HG02588 (cell line): ENCODE results near the gene ADH1A.
"Not testable (repeated sequence)": the region's sequence is repeated elsewhere in the genome, so short reads cannot be mapped to it uniquely, and the experiment has no call there.

ENCODE experiments used
- ATAC-seq: cut with Tn5 transposase; IDR thresholded peaks from one replicate; pipeline ENCODE4 v1.9.1; 2021; ENCODE audit warnings: mild to moderate bottlenecking, moderate library complexity; ENCODE audit not compliant: unreplicated experiment

Gene ADH1A

DNA sequence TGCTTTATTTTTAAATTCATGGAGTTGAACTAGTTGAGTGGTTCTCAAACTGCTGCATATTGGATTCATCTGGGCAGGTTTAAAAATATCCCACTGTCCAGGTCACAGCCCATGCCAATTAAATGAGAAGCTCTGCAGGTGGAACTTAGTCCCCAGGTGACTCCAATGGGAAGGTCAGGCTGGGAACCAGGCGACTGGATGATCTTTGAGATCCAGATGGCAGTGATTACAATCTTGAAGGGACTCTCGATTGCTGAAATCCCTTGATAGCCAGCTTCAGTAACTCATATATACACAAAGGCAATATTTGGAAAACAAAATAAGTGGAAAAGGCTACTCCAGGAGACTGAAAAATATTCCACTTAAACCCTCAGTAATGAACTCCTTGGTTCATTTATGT, 8.1 kb downstream of the ADH1A start:
- ATAC-seq = no peak

DNA sequence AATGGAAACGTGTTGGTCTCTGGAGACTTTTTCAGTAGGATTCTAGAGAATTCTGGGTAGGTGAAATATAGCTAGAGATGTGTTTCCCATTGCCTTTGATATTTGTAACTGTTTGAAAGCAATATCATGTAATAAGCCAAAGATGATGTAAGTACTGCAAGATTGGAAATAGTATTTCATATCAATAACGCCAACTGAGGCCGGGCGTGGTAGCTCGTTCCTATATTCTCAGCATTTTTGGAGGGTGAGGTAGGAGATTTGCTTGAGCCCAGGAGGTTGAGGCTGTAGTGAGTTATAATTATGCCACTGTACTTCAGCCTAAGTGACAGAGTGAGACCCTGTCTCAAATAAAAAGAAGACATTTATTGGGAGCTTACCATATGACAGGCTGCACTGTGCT, 9.5 kb downstream of the ADH1A start:
- ATAC-seq = no peak

DNA sequence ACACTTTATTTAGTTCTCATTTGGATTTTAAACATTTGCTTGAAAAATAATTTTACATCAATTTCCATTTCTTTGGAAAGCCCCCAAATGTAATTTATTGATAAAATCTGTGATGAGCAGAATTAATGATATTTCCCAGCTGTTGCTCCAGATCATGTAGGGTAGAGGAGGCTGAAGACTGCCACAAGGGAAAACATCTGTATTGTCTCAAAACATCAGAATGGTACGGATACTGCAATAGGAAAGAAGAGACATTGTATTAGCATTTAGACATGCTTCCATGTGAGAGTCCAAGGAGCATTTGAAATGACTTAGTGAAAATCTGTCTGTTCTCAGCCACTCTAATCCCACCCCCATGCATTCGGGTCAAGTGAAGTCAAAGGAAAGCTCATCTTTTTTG, 14.4 kb downstream of the ADH1A start:
- no peak for ATAC-seq

DNA sequence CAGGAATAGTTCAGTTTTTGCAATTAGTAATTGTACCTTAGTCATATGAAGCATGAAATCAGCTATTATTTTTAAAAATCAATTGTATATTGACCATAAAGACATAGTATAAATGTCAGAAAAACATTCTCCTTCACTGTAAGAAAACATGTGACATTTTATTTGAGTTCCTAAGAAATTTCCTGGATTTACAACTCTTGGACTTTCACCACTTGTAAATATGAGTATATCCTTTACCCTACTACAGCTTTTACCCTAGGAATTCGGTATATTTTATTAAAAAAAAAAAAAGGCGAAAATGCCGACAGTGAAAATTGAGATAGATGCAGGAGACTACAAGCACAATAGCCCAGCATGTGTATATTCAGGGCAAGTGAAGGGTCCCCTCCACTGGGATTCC, 14.9 kb downstream of the ADH1A start:
- ATAC-seq = no peak

DNA sequence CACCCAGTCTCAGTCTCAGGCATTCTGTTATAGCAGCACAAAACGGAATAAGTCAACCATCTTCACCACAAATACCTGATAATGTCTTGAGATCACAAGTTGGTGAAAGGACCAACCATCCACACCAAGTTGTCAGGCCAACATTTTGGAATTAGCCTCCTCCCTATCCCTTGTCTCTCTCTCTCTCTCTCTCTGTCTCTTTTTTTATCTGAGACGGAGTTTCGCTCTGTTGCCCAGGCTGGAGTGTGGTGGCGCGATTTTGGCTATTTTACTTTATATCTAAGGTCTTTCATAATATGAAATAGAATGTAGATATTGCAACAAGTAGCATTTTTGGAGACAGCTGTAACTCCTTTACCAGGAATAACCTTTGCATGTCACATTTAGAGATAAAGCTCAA, 15.7 kb downstream of the ADH1A start:
- ATAC-seq = no peak

DNA sequence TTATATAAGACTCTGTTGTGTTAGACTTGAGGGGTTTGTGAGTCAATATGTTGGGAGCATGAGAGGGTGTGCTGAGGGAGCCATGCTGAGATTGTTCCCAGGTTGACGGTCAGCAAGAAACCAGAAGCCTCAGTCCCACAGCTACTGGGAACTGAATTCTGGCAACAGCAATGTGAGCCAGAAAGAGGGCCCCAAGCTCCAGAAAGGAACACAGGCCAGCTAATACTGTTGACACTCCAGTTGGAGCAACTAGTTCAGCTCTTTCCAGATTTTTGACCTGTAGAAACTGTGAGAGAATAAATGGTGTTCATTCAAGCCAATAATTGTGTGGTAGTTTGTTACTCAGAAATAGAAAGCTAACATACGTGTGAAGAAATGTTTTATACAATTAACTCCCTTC, 17.1 kb downstream of the ADH1A start:
- ATAC-seq = no peak

DNA sequence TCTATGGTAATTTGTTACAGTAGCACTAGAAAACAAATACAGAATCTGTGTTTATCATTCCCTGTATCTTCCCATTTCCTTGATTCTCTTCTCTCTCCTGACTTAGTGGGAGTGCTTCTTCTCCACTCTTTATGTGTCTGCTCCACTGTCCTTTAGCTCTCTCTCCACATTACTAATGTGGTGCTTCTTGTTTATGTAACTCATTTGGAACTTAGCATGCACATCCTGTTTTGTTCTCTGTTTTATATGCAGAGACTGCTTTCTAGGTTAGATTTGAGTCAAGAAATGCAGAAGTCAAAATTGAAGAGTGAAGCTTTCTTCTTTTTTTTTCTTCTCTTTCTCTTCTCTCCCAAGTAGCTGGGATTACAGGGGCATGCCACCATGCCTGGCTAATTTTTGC, 25.9 kb downstream of the ADH1A start:
- ATAC-seq = no peak

DNA sequence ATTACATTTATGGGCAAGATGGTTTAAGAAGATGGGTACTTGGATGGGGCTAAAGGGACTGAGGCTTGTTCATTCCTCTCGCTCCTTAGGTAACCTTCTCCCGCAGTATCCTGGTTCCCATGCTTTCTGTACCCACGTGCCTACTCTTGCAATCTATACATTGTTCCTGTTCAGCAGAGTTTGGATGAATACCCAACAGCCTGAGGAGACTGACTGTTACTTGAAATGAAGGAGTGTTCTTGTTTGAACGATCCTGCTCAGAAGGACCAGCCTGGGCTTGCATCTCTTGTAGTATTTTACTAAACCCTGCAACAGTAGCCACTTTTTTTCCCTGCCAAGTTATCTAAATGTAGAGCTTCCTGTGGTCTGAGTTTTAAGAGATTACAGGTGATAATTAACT, 38.0 kb downstream of the ADH1A start:
- no peak for ATAC-seq

DNA sequence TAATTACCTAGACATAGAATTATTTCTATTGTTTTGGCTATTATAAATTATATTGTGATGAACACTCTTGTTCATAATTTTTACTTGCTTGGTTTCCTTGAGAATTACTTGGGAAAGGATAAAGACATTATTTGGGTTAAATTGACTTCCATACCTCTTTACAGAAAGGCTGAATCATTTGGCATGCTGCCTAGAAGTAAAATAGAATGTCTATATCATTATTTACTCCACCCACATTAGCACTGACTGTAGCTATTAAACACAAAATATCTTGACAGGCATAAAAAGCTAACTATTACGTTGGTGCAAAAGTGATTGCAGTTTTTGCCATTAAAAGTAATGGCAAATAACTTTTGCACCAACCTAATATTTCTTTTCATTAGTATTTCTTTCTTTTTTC, 42.1 kb downstream of the ADH1A start:
- ATAC-seq = no peak

DNA sequence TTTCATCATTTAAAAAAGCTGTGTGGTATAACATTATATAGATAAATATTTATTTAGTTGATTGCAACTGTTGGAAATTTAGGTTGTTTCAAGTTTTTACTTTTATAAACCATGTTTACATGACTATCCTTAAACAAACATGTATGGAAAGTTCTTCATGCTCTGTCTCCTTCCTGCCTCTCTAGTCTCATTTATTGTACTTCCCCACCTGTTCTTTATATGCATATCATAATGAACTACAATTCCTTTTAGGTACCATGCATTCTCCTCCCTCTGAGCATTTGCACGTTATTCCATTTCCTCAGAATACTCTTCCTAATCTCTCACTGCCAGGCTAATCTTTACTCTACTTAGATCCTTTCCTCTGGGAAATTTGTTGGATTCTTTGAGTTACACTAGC, 54.8 kb downstream of the ADH1A start:
- ATAC-seq = no peak

DNA sequence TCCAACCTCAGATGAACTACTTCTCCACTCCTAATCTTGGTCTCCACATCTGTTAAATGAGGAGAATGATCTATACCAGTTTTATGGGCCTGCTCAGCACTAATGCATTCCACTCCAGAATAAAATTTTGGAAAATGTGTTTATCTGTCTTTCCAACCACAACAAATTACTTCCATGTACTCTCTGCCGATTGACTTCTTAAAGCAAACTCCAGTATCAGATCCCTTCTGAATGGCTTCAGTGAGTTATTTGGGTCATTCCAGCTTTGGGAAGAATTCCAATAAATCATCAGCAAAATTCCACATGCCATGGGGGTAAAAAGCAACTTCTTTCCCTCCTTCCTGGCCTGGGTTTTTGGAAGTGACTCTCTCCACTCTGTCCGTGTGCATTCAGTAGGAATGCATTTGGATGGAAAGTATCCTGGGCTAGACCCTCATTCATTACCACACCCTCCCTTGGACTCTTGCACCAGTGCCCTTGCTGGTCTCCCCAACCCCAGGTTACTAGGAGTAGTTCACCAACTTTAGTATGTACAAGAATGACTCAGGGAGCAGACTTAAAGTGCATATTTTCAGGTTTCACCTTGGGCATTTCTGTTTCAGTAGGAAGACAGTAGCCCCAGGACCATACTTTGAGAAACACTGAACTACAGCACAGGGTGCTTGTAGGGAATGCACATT, 56.3 kb downstream of the ADH1A start:
- ATAC-seq = no peak

DNA sequence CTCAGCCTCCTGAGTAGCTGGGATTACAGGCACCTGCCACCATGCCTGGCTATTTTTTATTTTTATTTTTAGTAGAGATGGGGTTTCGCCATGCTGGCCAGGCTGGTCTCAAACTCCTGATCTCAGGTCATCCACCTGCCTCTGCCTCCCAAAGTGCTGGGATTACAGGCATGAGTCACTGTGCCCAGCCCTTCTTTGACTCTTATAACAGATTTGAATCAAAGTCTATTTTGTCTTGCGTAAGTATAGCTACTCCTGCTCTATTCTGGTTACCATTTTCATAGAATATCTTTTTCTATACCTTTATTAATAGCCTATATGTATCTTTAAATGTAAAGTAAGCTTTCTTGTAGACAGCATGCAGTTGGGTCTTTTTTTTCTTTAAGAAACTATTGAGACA, 57.4 kb downstream of the ADH1A start:
- not testable (repeated sequence) for ATAC-seq

DNA sequence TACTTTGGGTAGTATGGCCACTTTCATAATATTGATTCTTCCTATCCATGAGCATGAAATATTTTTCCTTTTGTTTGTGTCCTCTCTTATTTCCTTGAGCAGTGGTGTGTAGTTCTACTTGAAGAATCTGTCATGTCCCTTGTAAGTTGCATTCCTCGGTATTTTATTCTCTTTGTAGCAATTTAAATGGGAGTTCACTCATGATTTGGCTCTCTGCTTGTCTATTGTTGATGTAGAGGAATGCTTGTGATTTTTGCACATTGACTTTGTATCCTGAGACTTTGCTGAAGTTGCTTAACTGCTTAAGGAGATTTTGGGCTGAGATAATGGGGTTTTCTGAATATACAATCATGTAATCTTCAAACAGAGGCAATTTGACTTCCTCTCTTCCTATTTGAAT, 62.1 kb downstream of the ADH1A start:
- ATAC-seq = not testable (repeated sequence)

DNA sequence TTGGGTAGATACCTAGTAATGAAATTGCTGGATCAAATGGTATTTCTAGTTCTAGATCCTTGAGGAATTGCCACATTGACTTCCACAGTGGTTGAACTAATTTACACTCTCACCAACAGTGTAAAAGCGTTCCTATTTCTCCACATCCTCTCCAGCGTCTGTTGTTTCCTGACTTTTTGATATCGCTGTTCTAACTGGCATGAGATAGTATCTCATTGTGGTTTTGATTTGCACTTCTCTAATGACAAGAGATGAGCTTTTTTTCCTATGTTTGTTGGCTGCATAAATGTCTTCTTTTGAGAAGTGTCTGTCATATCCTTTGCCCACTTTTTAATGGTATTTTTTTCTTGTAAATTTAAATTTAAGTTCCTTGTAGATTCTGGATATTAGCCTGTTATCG, 63.1 kb downstream of the ADH1A start:
- not testable (repeated sequence) for ATAC-seq
